ENCODE measurements around the gene AMFR. TPM values are rescaled to one million over a fixed set of nuclear protein-coding genes. Genes with fewer than 3 reads are reported as not detected.

The AMFR gene
- total and polyA plus RNA-seq, 2 of the 13 experiments (the other 11 are each of a cell fraction or from before 2014, with no cell fraction given): 52.9 to 108 TPM

GRCh38 chr16:56450986-56451752 is 25.8 kb upstream of the AMFR start, which contains the start of the genes NUDT21 and OGFOD1 (continued):
- TF ChIP-seq, protein P1, sequence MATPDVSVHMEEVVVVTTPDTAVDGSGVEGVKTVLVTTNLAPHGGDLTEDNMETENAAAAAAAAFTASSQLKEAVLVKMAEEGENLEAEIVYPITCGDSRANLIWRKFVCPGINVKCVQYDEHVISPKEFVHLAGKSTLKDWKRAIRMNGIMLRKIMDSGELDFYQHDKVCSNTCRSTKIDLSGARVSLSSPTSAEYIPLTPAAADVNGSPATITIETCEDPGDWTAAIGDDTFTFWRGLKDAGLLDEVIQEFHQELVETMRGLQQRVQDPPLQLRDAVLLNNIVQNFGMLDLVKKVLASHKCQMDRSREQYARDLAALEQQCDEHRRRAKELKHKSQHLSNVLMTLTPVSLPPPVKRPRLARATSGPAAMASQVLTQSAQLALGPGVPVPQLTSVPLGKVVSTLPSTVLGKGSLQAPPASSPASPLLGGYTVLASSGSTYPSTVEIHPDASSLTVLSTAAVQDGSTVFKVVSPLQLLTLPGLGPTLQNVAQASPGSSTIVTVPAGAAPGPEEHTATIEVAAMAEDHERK (CRISPR knock-in tag; IDR thresholded peaks at IDR 0.05; ENCODE audit: low read depth): peak; percentile 79
- TF ChIP-seq, protein P2, sequence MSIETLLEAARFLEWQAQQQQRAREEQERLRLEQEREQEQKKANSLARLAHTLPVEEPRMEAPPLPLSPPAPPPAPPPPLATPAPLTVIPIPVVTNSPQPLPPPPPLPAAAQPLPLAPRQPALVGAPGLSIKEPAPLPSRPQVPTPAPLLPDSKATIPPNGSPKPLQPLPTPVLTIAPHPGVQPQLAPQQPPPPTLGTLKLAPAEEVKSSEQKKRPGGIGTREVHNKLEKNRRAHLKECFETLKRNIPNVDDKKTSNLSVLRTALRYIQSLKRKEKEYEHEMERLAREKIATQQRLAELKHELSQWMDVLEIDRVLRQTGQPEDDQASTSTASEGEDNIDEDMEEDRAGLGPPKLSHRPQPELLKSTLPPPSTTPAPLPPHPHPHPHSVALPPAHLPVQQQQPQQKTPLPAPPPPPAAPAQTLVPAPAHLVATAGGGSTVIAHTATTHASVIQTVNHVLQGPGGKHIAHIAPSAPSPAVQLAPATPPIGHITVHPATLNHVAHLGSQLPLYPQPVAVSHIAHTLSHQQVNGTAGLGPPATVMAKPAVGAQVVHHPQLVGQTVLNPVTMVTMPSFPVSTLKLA (IDR thresholded peaks at IDR 0.05): peak; percentile 20; the same call in 1 of the 2 replicates
- TF ChIP-seq, protein P3, sequence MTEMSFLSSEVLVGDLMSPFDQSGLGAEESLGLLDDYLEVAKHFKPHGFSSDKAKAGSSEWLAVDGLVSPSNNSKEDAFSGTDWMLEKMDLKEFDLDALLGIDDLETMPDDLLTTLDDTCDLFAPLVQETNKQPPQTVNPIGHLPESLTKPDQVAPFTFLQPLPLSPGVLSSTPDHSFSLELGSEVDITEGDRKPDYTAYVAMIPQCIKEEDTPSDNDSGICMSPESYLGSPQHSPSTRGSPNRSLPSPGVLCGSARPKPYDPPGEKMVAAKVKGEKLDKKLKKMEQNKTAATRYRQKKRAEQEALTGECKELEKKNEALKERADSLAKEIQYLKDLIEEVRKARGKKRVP (CRISPR knock-in tag; IDR thresholded peaks at IDR 0.05): peak in 1 of 2 experiments; percentile 48; a peak in 2 of 4 replicates
- TF ChIP-seq SP5 (CRISPR knock-in tag; IDR thresholded peaks at IDR 0.05; ENCODE audit: borderline replicate concordance, low read depth) (no peak), ASH2L (IDR thresholded peaks at IDR 0.05; ENCODE audit: insufficient read length, low read depth, low read length) (peak; percentile 98), SAP130 (CRISPR knock-in tag; IDR thresholded peaks at IDR 0.05; ENCODE audit: low read depth) (peak; percentile 95), TBX2 (CRISPR knock-in tag; IDR thresholded peaks at IDR 0.05; ENCODE audit: borderline replicate concordance) (peak; percentile 80), ZNF335 (CRISPR knock-in tag; IDR thresholded peaks at IDR 0.05) (no peak), FOSL1 (CRISPR knock-in tag; IDR thresholded peaks at IDR 0.05; ENCODE audit: borderline replicate concordance) (peak; percentile 11; the same call in 1 of the 2 replicates), NCOR1 (IDR thresholded peaks at IDR 0.05; ENCODE audit: borderline replicate concordance, low read length) (no peak), ETV5 (CRISPR knock-in tag; IDR thresholded peaks at IDR 0.05; ENCODE audit: borderline replicate concordance) (peak; percentile 82), RNF2 (conservative IDR thresholded peaks at IDR 0.05; ENCODE audit: low read depth) (no peak), HNF1A (IDR thresholded peaks at IDR 0.05; ENCODE audit: low read depth) (no peak), HNF1A (CRISPR knock-in tag; IDR thresholded peaks at IDR 0.05; ENCODE audit: borderline replicate concordance) (no peak)
- TF ChIP-seq, protein P4, sequence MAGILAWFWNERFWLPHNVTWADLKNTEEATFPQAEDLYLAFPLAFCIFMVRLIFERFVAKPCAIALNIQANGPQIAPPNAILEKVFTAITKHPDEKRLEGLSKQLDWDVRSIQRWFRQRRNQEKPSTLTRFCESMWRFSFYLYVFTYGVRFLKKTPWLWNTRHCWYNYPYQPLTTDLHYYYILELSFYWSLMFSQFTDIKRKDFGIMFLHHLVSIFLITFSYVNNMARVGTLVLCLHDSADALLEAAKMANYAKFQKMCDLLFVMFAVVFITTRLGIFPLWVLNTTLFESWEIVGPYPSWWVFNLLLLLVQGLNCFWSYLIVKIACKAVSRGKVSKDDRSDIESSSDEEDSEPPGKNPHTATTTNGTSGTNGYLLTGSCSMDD (CRISPR knock-in tag; IDR thresholded peaks at IDR 0.05): 0 out of 2 replicates have a peak, but pooled peaks have one; percentile 34
- TF ChIP-seq, protein P5, sequence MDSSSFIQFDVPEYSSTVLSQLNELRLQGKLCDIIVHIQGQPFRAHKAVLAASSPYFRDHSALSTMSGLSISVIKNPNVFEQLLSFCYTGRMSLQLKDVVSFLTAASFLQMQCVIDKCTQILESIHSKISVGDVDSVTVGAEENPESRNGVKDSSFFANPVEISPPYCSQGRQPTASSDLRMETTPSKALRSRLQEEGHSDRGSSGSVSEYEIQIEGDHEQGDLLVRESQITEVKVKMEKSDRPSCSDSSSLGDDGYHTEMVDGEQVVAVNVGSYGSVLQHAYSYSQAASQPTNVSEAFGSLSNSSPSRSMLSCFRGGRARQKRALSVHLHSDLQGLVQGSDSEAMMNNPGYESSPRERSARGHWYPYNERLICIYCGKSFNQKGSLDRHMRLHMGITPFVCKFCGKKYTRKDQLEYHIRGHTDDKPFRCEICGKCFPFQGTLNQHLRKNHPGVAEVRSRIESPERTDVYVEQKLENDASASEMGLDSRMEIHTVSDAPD (CRISPR knock-in tag; IDR thresholded peaks at IDR 0.05): no peak
